Ecto neural progenitor cell (in vitro differentiated cells): ENCODE data around the gene KCNA5.

ENCODE experiments used
- DNase-seq: peaks from one replicate; pipeline ENCODE4 v3.0.0-alpha.2; 2018; ENCODE audit warnings: low spot score

The KCNA5 gene

GRCh38 chr12:5027046-5027821, 16.4 kb upstream of the KCNA5 start:
- DNase-seq = no peak

GRCh38 chr12:5030066-5030465, 13.6 kb upstream of the KCNA5 start:
- DNase-seq = no peak

- DNase-seq = no peak
Measured at GRCh38 chr12:5031242-5031641, 12.4 kb upstream of the KCNA5 start.

- DNase-seq = no peak
Measured at GRCh38 chr12:5031958-5032357, 11.7 kb upstream of the KCNA5 start.

GRCh38 chr12:5032821-5033220, 10.9 kb upstream of the KCNA5 start:
- no peak for DNase-seq

- no peak for DNase-seq
Measured at GRCh38 chr12:5033883-5034282, 9.8 kb upstream of the KCNA5 start.

DNA sequence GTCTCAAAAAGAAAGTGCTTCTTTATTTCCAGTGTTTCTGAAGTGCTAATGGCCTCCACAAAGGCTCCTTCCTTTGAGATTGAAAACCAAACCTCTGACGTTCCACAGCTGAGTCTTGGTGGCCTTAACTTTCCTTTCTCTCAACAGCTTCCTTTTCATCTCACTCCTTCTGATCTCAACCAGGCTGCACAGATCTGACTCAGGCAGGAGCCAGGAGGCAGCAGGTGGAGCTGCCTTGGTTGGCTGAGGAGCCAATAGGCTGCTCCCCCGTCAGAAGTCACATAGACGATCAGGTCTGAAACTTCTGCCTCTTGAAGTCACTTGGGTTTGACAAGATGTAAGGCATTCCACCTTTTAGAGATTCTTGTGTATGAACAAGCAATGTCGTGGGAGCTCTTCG, 9.1 kb upstream of the KCNA5 start:
- no peak for DNase-seq

- no peak for DNase-seq
Measured at GRCh38 chr12:5035618-5036017, 8.1 kb upstream of the KCNA5 start.

- no peak for DNase-seq
Measured at GRCh38 chr12:5036031-5036430, 7.6 kb upstream of the KCNA5 start.

DNA sequence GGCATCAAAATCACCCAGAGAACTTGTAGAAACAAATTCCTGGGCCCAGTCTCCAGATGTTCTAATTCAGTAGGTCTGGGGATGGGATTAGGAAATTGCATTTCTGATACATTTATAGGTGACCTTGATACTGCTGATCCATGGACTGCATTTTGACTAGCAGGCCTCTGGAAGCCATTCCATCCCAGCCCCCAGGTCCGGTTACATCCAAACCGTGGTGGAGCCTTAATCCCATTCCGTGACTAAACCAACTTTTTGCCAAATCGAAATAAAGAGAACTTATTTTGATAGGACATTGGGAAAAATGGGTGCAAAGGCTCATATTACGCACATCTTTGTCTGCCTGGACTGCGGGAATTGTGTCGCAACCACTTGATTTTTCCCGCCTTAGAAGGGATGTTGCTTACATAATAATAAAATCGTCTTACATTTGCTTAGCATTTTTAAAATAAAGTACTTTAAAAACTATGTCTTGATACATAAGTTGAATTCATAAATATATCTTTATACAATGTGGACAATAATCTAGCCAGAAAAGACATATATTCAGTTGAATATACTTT, 5.8 kb upstream of the KCNA5 start:
- no peak for DNase-seq

GRCh38 chr12:5038781-5039311, 4.8 kb upstream of the KCNA5 start:
- DNase-seq = no peak

- DNase-seq = no peak
Measured at GRCh38 chr12:5039815-5040214, 3.9 kb upstream of the KCNA5 start.

GRCh38 chr12:5040368-5040767, 3.3 kb upstream of the KCNA5 start:
- DNase-seq = no peak

DNA sequence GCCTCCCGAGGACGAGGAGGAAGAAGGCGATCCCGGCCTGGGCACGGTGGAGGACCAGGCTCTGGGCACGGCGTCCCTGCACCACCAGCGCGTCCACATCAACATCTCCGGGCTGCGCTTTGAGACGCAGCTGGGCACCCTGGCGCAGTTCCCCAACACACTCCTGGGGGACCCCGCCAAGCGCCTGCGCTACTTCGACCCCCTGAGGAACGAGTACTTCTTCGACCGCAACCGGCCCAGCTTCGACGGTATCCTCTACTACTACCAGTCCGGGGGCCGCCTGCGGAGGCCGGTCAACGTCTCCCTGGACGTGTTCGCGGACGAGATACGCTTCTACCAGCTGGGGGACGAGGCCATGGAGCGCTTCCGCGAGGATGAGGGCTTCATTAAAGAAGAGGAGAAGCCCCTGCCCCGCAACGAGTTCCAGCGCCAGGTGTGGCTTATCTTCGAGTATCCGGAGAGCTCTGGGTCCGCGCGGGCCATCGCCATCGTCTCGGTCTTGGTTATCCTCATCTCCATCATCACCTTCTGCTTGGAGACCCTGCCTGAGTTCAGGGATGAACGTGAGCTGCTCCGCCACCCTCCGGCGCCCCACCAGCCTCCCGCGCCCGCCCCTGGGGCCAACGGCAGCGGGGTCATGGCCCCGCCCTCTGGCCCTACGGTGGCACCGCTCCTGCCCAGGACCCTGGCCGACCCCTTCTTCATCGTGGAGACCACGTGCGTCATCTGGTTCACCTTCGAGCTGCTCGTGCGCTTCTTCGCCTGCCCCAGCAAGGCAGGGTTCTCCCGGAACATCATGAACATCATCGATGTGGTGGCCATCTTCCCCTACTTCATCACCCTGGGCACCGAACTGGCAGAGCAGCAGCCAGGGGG, 979 bp downstream of the KCNA5 start:
- no peak for DNase-seq

- peak; percentile 72 for DNase-seq
Measured at GRCh38 chr12:5047094-5047493, 3.4 kb downstream of the KCNA5 start.

DNA sequence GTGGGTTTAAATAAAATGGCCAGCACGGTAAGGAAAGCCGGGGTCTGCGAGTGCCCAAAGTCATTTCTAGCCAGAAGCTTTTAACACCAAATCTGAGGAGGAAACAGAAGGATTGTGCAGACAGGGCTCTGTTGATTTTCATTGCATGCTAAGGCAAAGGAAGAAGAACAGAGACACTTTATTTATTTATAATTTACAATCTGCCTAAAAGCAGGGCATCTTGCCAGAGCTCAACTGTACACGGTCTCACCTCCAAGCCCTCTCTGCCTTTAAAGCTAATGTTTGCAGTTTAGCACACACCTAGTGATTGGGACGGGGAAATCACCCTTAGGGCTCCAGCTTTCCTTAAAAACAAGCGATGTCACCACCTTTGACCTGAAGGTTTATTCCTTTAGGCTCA, 4.0 kb downstream of the KCNA5 start:
- DNase-seq = no peak

GRCh38 chr12:5050542-5050941, 6.9 kb downstream of the KCNA5 start:
- no peak for DNase-seq

DNA sequence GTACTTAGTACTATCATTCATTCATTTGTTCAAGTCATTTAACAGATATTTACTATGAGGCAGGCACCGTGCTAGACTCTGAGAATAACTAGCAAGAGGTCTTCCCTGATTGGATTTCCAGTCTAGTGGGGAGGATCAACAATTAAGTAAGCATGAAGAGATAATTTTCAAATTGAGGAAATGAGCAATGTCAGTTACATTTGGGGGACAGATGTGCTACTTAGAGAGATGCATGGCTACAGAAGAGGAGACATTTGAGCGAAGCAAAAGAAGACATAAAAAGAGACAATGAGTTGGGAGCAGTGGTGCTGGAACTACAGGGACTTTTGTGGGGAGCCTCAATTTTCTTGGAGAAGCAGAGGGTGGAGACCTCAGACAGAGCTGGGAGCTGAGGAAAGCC, 7.7 kb downstream of the KCNA5 start:
- no peak for DNase-seq

GRCh38 chr12:5051913-5052312, 8.2 kb downstream of the KCNA5 start:
- no peak for DNase-seq

GRCh38 chr12:5052348-5052747, 8.7 kb downstream of the KCNA5 start:
- no peak for DNase-seq

- DNase-seq = no peak
Measured at GRCh38 chr12:5059358-5059757, 15.7 kb downstream of the KCNA5 start.

- no peak for DNase-seq
Measured at GRCh38 chr12:5060958-5061357, 17.3 kb downstream of the KCNA5 start.

DNA sequence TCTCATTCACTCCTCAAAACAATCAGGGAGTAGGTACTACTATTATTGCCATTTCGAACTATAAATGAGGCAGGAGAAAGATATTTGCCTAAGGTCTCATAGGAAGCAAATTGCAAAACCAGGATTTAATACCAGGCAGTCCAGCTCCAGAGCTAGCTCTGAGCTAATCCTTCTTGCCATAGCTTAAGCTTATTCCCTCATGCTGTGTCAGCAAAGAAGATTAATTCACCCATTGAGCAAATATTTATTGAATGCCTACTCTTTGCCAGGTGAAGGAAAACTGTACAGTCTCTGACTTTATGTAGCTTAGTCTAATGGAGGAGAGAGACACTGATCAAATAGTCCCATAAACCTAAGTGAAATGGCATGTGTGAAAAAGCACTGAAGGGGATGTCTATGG, 19.5 kb downstream of the KCNA5 start:
- no peak for DNase-seq
